Dermis blood vessel endothelial cell (primary cell): ENCODE results near the gene MRTFB. TPM values are rescaled to one million over a fixed set of nuclear protein-coding genes. Genes with fewer than 3 reads are reported as not detected.

Experiments
- DNase-seq: peaks from one replicate; pipeline ENCODE4 v3.0.0; 2010
- total RNA-seq: library from RNA; depleted of rRNA; stranded (reverse); fragments of >200 nt; gene quantifications from 2 replicates; pipeline ENCODE4 v1.2.3, GENCODE V29; 2014

Gene MRTFB
- total RNA-seq, 1 donor from 2014 or later, result 20.8 TPM

DNA sequence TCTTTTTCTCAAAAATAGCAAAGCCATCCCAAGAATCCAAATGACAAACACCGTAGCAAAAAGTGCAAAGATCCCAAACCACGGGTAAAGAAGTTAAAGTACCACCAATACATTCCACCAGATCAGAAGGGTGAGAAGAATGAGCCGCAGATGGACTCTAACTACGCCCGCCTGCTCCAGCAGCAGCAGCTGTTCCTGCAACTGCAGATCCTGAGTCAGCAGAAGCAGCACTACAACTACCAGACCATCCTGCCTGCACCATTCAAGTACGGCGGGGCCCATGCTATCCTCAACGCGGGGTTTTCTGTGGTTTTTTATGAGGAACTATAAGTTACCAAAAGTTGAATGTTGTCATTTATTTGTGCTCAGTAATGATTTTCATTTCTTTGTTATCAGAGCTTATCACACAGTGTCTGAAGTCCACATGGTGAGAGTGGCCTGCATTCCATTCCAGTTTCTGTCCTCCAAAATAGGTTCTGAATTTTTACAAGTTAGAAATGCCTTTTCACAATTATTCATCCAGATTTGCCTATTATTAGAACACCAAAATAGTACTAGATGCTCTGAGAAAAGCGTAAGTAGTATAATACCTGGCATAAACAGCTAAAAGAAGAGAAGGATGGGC lies 169.2 kb downstream of the MRTFB start:
- no peak for DNase-seq

GRCh38 chr16:14240964-14241363 lies 169.8 kb downstream of the MRTFB start:
- no peak for DNase-seq

DNA sequence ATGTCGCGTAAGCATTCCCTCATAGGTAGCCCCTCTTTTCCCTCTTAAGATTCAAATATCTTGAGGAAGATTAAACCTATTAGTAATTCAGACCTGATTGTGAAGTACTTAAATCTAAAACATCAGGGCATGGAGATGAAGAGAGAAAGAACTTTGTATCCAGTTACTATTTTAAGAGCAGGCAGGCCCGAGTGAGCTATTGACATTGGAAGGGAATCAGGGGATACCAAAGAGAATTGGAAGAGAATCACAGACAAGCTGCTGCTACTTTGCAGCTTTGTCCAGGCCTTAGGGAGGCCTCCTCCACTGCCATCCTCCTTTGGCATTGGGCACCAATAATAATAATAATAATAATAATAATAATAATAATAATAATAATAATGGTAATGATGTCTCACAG lies 170.5 kb downstream of the MRTFB start:
- DNase-seq, result no peak

- no peak for DNase-seq
These were observed 171.7 kb downstream of the MRTFB start for GRCh38 chr16:14242769-14243168.

DNA sequence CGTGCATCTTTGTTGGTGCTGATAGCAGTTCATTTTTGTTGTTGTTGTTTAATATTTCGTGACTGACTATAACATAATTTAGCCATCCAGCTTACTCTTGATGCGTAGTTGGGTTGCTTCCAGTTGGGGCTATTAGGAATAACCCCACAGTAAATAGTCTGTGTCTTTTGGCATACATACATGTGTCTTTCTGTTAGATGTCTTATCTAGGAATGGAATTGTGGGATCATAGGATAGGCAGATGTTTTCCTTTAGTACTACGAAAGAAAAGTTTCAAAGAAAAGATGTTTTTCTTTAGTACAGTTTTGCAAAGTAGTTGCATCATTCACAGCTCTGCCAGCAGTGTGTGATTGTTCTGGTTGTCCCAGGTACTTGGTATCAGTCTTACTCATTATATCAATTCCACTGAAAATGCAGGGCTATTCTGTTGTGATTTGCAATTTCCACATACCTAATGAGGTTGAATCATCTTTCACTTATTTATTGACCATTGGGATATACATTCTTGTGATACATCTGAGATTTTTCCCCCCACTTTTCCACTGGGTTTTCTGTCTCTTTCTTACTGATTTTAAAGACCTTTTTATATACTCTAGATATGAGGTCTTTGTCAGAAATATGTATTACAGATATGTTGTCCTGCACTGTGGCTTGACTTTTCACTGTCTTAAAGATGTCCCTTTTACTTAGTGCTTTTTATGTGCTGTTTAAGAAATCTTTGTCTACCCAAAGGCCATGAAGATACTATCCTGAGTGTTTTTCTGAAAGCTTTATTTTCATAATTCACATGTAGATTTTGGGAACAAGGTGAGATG lies 173.3 kb downstream of the MRTFB start:
- no peak for DNase-seq

DNA sequence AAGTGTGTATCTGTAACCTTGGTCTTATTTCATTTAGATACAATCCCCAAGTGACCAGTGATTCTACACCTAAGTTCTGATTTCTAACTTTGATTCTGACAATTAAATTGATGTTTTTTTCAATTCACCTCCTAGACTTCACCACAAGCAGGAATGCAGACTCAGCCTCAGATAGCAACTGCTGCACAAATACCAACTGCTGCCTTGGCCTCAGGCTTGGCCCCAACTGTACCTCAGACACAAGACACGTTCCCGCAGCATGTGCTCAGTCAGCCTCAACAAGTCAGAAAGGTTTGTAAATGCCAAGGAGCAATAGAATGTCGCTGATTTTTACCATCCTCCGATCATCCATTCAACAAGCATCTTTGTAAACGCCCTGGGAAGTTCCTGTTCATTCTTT lies 177.7 kb downstream of the MRTFB start:
- DNase-seq, result no peak

DNA sequence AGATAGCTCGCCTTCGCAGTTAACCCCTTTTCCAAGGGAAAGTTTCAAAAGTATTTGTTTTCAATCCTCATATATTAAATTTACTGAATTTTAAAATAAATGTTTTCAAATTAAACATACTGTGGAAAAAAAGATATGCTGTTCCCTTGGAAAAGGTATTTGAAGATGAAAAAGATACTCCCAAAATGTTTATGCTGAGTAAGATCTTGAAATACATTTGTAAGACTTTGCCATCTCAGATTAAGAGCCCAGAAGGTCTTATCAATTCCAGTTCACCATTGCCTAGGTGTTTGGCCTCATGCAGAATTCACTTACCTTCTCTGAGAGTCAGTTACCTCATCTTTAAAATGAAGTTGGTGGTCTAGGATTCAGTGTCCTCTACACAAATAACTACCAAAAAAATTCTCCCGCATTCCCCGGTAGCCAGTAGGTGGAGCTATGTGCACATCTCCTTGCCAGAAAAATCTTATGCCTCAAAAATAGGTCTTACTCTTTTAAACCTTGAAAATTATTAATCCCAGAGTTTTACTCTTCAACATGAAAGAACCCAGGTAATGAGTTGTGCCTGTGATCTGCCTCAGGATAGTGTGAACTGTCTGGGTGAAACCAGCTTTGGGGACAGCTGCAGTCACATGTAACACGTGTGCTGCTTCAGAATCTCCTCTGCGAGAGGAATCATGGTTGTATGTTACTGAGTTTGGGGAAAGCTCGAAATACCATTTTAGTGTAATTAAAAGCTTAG lies 178.3 kb downstream of the MRTFB start:
- peak; percentile 67 for DNase-seq

GRCh38 chr16:14251419-14251818 lies 180.3 kb downstream of the MRTFB start:
- DNase-seq, result no peak

GRCh38 chr16:14252860-14253259 lies 181.7 kb downstream of the MRTFB start:
- DNase-seq, result no peak

DNA sequence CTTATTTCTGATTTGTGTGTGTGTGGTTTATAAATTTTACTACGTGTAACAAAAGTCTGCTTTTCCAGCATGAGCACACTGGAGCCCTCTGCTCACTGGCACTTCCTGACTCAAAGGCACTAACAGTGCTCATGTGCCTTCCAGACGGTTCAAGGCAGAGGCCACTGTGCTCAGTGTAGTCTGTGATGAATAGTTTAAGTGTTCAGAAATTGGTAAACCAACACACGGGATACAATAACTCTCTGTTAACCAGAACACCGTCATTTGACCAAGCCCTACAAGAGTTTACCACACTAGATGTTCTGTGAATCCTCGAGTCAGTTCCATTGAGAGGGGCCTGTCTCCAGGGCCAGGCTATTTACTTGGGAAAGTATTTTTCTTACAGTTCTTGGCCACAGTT lies 191.9 kb downstream of the MRTFB start:
- no peak for DNase-seq

- no peak for DNase-seq
These were observed 192.7 kb downstream of the MRTFB start for GRCh38 chr16:14263769-14264168.

DNA sequence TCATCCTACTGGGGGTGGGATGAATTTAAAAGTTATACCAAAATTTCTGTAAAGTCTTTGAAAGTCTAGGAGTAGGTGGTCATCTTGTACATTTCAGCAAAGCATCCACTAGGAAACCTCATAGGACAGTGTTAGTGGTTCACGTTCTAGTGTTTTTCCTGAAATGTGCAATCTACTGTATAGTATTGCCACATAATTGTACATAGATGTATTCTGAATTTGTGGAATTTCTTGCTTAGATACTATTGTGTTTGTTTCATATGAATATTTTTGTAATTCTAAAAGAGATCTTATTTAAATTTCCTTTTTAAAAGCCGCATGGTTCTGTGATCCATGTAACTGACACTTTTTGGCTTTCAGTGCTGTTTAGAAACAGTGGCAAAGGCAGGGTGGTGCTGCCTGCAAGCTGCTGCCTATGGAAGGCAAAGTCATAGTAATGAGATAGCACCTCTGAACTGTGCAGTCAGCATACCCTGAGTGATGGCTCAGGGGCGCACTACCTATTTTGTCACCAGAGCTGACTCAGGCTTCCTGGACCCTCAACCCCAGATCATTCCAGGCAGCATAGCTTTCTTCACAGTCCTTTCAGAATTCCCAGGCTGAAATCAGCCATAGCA lies 193.3 kb downstream of the MRTFB start:
- no peak for DNase-seq

- DNase-seq, result no peak
These were observed 197.0 kb downstream of the MRTFB start for GRCh38 chr16:14268073-14268472.

GRCh38 chr16:14275934-14276333 lies 204.8 kb downstream of the MRTFB start:
- no peak for DNase-seq

- DNase-seq, result no peak
These were observed 207.6 kb downstream of the MRTFB start for GRCh38 chr16:14278749-14279148.

- peak; percentile 23 for DNase-seq
These were observed 209.4 kb downstream of the MRTFB start for GRCh38 chr16:14280541-14280940.

DNA sequence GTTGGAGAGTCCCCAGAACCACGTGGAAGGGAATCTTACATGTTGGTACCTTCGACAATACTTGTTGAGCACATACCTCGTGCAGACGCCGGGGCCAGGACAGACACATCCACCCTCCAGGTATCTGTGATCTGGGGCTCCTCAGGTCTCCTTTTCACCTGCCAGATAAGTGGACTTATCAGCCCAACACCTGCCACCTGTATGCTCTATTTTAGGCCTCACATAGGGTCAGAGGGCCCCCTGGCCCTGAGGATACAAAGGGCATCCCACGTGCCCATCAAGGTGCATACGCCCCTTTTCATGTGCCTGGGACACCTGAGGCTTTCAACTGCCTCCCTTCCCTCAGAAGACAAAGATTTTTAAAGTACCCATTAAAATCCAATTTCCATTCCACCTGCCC lies 212.7 kb downstream of the MRTFB start:
- DNase-seq, result no peak

GRCh38 chr16:14284371-14284770 lies 213.3 kb downstream of the MRTFB start:
- DNase-seq, result no peak

GRCh38 chr16:14284930-14285512 lies 213.9 kb downstream of the MRTFB start:
- DNase-seq, result peak; percentile 80

DNA sequence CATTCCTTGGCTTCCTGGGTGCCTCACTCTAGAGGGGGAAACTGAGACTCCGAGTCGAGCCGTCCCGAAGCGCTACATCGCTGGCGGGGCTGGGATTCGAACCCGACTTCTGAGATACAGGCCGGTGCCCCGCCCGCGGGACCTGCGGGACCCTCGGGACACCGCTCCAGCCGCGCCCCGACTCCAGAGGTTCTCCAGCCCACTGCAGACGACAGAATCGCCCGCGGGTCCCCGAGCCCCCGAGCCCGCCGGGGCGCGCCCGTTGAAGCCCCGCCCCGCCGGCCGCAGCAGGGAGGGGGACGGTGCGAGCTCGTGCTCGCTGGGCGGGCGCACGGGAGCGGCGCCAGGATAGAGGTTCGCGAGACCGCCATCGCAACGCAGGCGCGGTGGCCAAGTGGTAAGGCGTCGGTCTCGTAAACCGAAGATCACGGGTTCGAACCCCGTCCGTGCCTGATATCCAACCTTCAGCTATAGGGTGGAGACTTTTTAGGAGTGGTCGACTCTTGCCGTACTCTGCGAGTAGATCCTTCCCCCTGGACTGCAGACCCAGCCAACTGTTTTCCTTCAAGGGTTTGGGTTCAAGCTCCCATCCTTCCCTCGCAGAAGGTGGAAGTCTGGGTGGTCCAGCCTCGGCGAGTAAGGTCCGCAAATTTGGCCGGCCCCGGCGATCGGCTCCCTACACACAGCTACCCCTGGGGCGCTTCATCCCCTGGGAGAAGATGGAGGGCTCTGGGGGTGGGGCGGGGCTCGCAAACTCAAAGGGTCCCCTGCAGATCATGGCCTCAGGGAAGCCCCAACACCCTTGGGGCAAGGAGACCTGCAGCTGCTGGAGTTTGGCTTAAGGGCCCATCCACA lies 214.6 kb downstream of the MRTFB start:
- DNase-seq, result peak; percentile 93

DNA sequence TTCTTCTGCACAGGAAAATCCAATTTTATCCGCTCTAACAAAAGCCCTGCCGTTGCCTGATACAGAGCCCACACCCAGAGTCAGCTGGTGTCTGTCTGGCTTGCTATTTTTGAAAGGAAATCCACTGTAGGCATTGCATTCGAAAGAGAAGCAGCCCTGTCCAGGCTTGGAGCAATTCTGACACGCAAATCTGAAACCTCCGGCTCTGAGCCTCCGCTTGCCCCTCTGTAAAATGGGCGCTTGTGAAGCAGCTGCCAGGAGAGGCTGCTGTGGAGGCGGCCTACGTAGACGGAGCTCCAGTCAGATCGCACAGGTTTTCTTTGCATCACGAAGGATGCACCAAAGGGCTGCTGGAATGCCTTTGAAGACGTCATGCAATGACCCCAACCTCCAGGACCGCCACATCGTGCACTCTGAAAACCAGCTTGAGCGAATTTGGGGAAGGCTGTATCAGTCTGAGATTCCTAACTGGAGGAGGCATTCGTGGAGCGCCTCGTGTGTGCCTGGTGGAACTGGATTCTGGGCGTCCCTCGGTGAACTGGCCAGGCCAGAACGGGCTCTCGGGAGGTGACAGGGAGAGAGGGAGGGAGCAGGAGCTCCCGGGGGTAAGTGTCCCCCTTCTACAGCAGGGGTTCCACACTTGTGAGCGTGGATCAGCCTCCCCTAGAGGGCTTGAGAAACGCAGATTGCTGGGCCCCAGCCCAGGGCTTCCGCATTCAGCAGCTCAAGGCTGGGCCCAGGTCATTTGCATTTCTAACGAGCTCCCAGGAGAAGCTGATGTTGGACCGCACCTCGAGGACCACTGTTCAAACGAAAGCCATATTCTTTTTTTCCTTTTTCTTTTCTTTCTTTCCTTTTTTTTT lies 215.5 kb downstream of the MRTFB start:
- DNase-seq, result peak; percentile 44
